Lung (tissue), 13 donors: ENCODE data around the gene SCD5. TPM values are rescaled to one million over a fixed set of nuclear protein-coding genes. Genes with fewer than 3 reads are reported as not detected.

Experiments used
- ATAC-seq: fragments of 200-7000 bp; cut with Tn5 transposase; one replicate; pipeline ENCODE4 v1.9.1; 2020; ENCODE audit warnings: moderate number of reproducible peaks; ENCODE audit not compliant: insufficient read depth, low FRiP score
- DNase-seq, 3 donors: peaks; one replicate each; pipeline ENCODE4 v3.0.0-alpha.2; 2013 to 2017
- H3K27ac ChIP-seq, 2 donors: one replicate each; pipeline ENCODE4 v1.5.1; 2013; ENCODE audit warnings: mild to moderate bottlenecking in 2 of 2, moderate library complexity in 2 of 2, control low read depth in 1 of 2, inconsistent platforms in 1 of 2, low read depth in 1 of 2, low read length in 1 of 2
- H3K27me3 ChIP-seq, 3 donors: one replicate each; pipeline ENCODE4 v1.5.1; 2013; ENCODE audit warnings: low read length in 2 of 3; ENCODE audit not compliant: control insufficient read depth in 3 of 3, insufficient read depth in 3 of 3
- H3K36me3 ChIP-seq, 4 donors: one replicate each; pipeline ENCODE4 v1.5.1; 2013; ENCODE audit warnings: low read length in 4 of 4, mild to moderate bottlenecking in 1 of 4, moderate library complexity in 1 of 4; ENCODE audit not compliant: control insufficient read depth in 4 of 4, insufficient read depth in 4 of 4
- H3K4me1 ChIP-seq, 5 donors: one replicate each; pipeline ENCODE4 v1.5.1; 2013; ENCODE audit warnings: low read length in 5 of 5, mild to moderate bottlenecking in 2 of 5, moderate library complexity in 1 of 5; ENCODE audit not compliant: control insufficient read depth in 5 of 5, insufficient read depth in 5 of 5
- H3K4me3 ChIP-seq: one replicate; pipeline ENCODE4 v1.5.1; 2013; ENCODE audit warnings: mild to moderate bottlenecking, control low read depth, moderate library complexity
- H3K9ac ChIP-seq, 2 donors: one replicate each; pipeline ENCODE4 v1.5.1; 2013; ENCODE audit warnings: low read length in 2 of 2, control low read depth in 1 of 2; ENCODE audit not compliant: insufficient read depth in 1 of 2
- H3K9me3 ChIP-seq, 4 donors: one replicate each; pipeline ENCODE4 v1.5.1; 2013; ENCODE audit warnings: low read length in 3 of 4, mild to moderate bottlenecking in 1 of 4, moderate library complexity in 1 of 4; ENCODE audit not compliant: control insufficient read depth in 4 of 4, insufficient read depth in 3 of 4
- CTCF ChIP-seq: IDR thresholded peaks from 2 replicates; pipeline ENCODE4 v1.5.1; 2012; ENCODE audit warnings: mild to moderate bottlenecking; ENCODE audit errors: control extremely low read depth, extremely low read depth
- WGBS, 2 donors: extraction: QIAGEN DNeasy Blood & Tissue Kit; methylation state at CpG; one replicate each; pipeline ENCODE4 v1.1.7; 2013; 5-methylcytosine and 5-hydroxymethylcytosine counted together
- polyA plus RNA-seq, 2 donors: library from polyadenylated mRNA; stranded (reverse); fragments of 200-250 nt; gene quantifications; one replicate each; pipeline ENCODE4 v1.2.1, GENCODE V29; 2013
- small RNA-seq: library from RNA; depleted of rRNA; stranded (forward); fragments of <200 nt; gene quantifications from one replicate; pipeline ENCODE3, GENCODE V24; 2014; ENCODE audit warnings: low replicate concordance
- total RNA-seq, 2 donors: library from RNA; depleted of rRNA in 1 of 2; stranded (reverse); fragments of >200 nt in 1 of 2; gene quantifications; one replicate each; pipeline ENCODE4 v1.2.1, GENCODE V29; 2014 to 2021
- donor health status: control.
- donor health status: control.
- donor health status: Bipolar disorder and iron deficiency.
- donor health status: healthy.
- donor health status: DM: yes; HTN: yes; CAD: no.

The SCD5 gene
- total and polyA plus RNA-seq, 4 donors, result 5.0 to 22.6 (median 13.8) TPM

- H3K27me3 ChIP-seq, result no peaks in the 10 kb centered on the region
- no peak for TF ChIP-seq CTCF
- H3K27ac ChIP-seq, result no peak overlapping the region
- no peak overlapping the region for H3K4me3 ChIP-seq
- no peak for ATAC-seq
- H3K4me1 ChIP-seq, result peaks cover 0 to 16% (median 4%) of the 10 kb centered on the region in 5 donors
- H3K9ac ChIP-seq, result no peak overlapping the region
- H3K36me3 ChIP-seq, result no peaks in the 10 kb centered on the region
- DNase-seq, result no peak
- H3K9me3 ChIP-seq, result no peaks in the 10 kb centered on the region
- WGBS, 2 donors, result 89 to 92% methylated on average over 5 of the region's 5 CpGs
These were observed 218.7 kb downstream of the SCD5 start for GRCh38 chr4:82579932-82580331.

Small RNA genes within 50 kb of the gene (small RNA-seq; reads per million reads assigned to genes)
- gene MIR575, result not detected

Other genes starting within 250 kb of the SCD5 start
- gene TMEM150C, start 236.8 kb downstream of the SCD5 start, total RNA-seq, result 10 to 100 TPM in 1 of 2 donors, 1 to 10 TPM in 1; 5.4 to 10.4 TPM
- gene TMEM150C, start 236.8 kb downstream of the SCD5 start, polyA plus RNA-seq, result 1 to 10 TPM; 2.5 to 2.9 TPM
- 100 to 1,000 TPM; 175 to 244 TPM for gene SEC31A, start 92.4 kb upstream of the SCD5 start, total RNA-seq
- 100 to 1,000 TPM in 1 of 2 donors, 10 to 100 TPM in 1; 83.7 to 124 TPM for gene SEC31A, start 92.4 kb upstream of the SCD5 start, polyA plus RNA-seq
- gene THAP9, start 101.9 kb upstream of the SCD5 start, total RNA-seq, result 10 to 100 TPM in 1 of 2 donors, 1 to 10 TPM in 1; 4.1 to 13.6 TPM
- 1 to 10 TPM; 2.0 to 2.1 TPM for gene THAP9, start 101.9 kb upstream of the SCD5 start, polyA plus RNA-seq
- 10 to 100 TPM; 10.2 to 14.1 TPM for gene LIN54, start 212.0 kb upstream of the SCD5 start, total RNA-seq
- gene LIN54, start 212.0 kb upstream of the SCD5 start, polyA plus RNA-seq, result 1 to 10 TPM; 2.7 to 4.4 TPM
- gene COPS4, start 236.4 kb upstream of the SCD5 start, total RNA-seq, result 10 to 100 TPM; 26.3 to 55.3 TPM
- 10 to 100 TPM; 15.3 to 28.1 TPM for gene COPS4, start 236.4 kb upstream of the SCD5 start, polyA plus RNA-seq